ENCODE results near the gene CHGA. TPM values are rescaled to one million over a fixed set of nuclear protein-coding genes. Genes with fewer than 3 reads are reported as not detected.

The CHGA gene
- total and polyA plus RNA-seq, 4 donors: 0.47 to 4.4 (median 0.82) TPM

DNA sequence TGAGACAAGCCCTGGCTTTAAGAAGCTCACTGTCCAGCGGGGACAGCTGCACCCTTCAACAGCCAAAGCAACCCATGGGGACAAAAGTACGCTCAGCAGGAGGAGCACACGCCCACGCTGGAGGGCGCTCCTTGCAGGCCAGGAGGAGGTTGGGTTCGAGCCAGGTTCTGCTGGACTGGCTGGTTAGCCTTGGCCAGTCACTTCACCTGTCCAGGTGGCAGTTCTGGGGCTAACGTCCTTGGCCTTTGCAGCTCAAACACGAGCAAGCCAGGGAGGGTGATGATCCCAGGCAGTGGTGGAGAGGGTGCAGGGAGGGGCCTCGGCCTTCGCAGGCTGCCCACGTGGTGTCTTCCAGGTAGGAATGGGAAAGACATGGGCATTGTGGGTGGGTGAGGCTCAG, 13.1 kb downstream of the CHGA start:
- no peak overlapping the region for H3K9ac ChIP-seq (ENCODE audit: insufficient read depth in 1 of 2, low read length in 2 of 2)
- H3K27ac ChIP-seq (ENCODE audit: low read depth in 1 of 2, low read length in 1 of 2): no peak overlapping the region
- no peaks in the 10 kb centered on the region for H3K4me1 ChIP-seq (ENCODE audit: control insufficient read depth in 5 of 5, insufficient read depth in 5 of 5, low read length in 5 of 5)
- no peak for ATAC-seq (ENCODE audit: insufficient read depth, low FRiP score)
- DNase-seq: no peak
- TF ChIP-seq, protein P1, sequence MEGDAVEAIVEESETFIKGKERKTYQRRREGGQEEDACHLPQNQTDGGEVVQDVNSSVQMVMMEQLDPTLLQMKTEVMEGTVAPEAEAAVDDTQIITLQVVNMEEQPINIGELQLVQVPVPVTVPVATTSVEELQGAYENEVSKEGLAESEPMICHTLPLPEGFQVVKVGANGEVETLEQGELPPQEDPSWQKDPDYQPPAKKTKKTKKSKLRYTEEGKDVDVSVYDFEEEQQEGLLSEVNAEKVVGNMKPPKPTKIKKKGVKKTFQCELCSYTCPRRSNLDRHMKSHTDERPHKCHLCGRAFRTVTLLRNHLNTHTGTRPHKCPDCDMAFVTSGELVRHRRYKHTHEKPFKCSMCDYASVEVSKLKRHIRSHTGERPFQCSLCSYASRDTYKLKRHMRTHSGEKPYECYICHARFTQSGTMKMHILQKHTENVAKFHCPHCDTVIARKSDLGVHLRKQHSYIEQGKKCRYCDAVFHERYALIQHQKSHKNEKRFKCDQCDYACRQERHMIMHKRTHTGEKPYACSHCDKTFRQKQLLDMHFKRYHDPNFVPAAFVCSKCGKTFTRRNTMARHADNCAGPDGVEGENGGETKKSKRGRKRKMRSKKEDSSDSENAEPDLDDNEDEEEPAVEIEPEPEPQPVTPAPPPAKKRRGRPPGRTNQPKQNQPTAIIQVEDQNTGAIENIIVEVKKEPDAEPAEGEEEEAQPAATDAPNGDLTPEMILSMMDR (IDR thresholded peaks at IDR 0.05; ENCODE audit: control extremely low read depth, extremely low read depth): no peak
- no peaks in the 10 kb centered on the region for H3K27me3 ChIP-seq (ENCODE audit: control insufficient read depth in 3 of 3, insufficient read depth in 3 of 3, low read length in 2 of 3)
- 90 to 92% methylated on average over 11 of the region's 11 CpGs for WGBS, 2 donors
- H3K9me3 ChIP-seq (ENCODE audit: control insufficient read depth in 4 of 4, insufficient read depth in 3 of 4, low read length in 3 of 4): no peaks in the 10 kb centered on the region
- peaks cover 0 to 24% (median 0%) of the 10 kb centered on the region in 4 donors for H3K36me3 ChIP-seq (ENCODE audit: control insufficient read depth in 4 of 4, insufficient read depth in 4 of 4, low read length in 4 of 4)
- no peak overlapping the region for H3K4me3 ChIP-seq

DNA sequence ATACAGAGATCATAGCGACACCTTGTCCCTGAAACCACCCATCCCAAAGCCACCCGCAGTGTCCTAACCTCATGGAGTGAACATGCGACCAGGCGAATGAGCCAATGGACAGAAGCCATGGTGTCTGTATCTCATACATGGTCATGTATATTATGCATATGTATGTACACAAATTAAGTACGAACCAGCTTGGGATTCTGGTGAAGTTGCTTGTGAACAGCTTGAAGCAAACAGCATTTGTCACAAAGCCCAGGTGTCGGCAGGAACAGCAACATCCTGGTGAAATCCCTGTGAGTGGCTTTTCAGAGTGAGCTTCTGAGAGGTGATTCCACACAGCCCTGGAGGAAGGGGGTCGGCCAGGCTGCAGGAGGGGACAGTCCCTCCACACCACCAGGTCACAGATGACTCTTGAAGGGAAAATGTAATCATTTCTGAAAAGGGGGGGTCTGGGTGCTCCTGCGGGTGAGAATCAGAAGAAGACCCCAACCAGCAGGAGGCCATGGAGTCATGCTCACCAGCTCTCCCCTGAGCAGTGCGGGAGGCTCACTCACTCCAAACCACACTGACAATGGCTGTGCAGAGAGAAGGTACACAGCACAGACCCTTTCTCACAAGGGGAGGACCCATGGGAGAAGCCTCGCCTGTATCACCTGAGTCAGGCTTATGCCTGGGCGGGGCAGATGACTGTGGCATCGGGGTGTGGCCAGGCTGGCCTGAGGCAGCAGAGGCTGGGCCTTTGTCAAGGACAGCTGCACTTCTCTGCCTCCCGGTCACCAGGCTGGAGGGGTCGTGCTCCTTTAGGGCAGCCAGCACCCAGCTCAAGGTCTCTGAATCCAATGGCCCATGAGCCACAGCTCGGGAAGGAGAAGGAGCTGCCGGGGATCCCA, 14.3 kb downstream of the CHGA start:
- Histone ChIP-seq H3K36me3 (ENCODE audit: control insufficient read depth in 4 of 4, insufficient read depth in 4 of 4, low read length in 4 of 4) (peaks cover 0 to 34% (median 0%) of the 10 kb centered on the region in 4 donors), H3K27me3 (ENCODE audit: control insufficient read depth in 3 of 3, insufficient read depth in 3 of 3, low read length in 2 of 3) (no peaks in the 10 kb centered on the region), H3K9me3 (ENCODE audit: control insufficient read depth in 4 of 4, insufficient read depth in 3 of 4, low read length in 3 of 4) (no peaks in the 10 kb centered on the region), H3K4me3 (no peak overlapping the region), H3K27ac (ENCODE audit: low read depth in 1 of 2, low read length in 1 of 2) (no peak overlapping the region), H3K9ac (ENCODE audit: insufficient read depth in 1 of 2, low read length in 2 of 2) (no peak overlapping the region), H3K4me1 (ENCODE audit: control insufficient read depth in 5 of 5, insufficient read depth in 5 of 5, low read length in 5 of 5) (no peaks in the 10 kb centered on the region)
- ATAC-seq (ENCODE audit: insufficient read depth, low FRiP score) (no peak), DNase-seq (no peak)
- 92 to 93% methylated on average over 16 of the region's 16 CpGs for WGBS, 2 donors
- TF ChIP-seq, protein P1 (IDR thresholded peaks at IDR 0.05; ENCODE audit: control extremely low read depth, extremely low read depth): no peak

DNA sequence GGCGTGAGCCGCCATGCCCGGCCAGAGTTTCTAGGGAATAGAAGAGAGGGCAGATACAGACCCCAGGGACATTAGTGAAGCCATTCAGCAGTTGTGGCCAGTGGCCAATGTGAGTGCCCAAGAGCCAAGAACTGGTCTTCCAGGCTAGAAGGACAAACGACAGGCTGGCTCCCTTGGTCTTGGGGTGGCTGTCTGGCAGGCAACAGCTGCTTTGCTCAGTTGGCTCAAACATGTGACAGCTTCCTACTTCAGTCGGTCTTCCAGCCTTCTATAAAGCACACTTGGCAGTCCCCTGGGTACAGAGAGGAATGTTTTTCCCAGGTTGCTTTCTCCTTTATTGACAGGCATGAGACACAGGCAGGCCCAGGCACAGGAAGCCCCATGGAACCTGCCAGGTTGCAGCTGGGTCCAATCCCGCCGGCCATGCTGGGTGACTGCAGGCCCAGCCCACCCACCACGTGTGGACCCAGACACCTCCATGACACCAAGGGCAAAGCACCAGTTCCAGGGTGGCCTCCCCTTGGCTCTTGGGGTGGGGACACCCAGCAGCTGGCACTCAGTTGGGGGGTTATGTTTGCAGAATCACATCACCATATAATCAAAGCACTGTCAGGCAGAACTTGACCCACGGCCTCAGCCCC, 15.4 kb downstream of the CHGA start:
- DNase-seq: no peak
- no peak for ATAC-seq (ENCODE audit: insufficient read depth, low FRiP score)
- no peaks in the 10 kb centered on the region for H3K4me1 ChIP-seq (ENCODE audit: control insufficient read depth in 5 of 5, insufficient read depth in 5 of 5, low read length in 5 of 5)

More for the DNA sequence above, 15.4 kb downstream of the CHGA start:
- Histone ChIP-seq H3K9me3 (ENCODE audit: control insufficient read depth in 4 of 4, insufficient read depth in 3 of 4, low read length in 3 of 4) (no peaks in the 10 kb centered on the region), H3K27ac (ENCODE audit: low read depth in 1 of 2, low read length in 1 of 2) (no peak overlapping the region), H3K36me3 (ENCODE audit: control insufficient read depth in 4 of 4, insufficient read depth in 4 of 4, low read length in 4 of 4) (peaks cover 0 to 44% (median 0%) of the 10 kb centered on the region in 4 donors), H3K9ac (ENCODE audit: insufficient read depth in 1 of 2, low read length in 2 of 2) (no peak overlapping the region), H3K4me3 (no peak overlapping the region), H3K27me3 (ENCODE audit: control insufficient read depth in 3 of 3, insufficient read depth in 3 of 3, low read length in 2 of 3) (no peaks in the 10 kb centered on the region)
- 86 to 87% methylated on average over 9 of the region's 9 CpGs for WGBS, 2 donors
- TF ChIP-seq, protein P1 (IDR thresholded peaks at IDR 0.05; ENCODE audit: control extremely low read depth, extremely low read depth): no peak
